Stimulated activated CD8-positive, alpha-beta memory T cell treated with anti-CD3 and anti-CD28 coated beads, Interleukin-7, amount 100 ng/mL, for 1 hour (primary cell): ENCODE results near the gene EFCAB11.

Experiments used
- DNase-seq, 2 donors: peaks; one replicate each; pipeline ENCODE4 v3.0.0-alpha.2; 2020; ENCODE audit warnings: low read depth in 2 of 2

The EFCAB11 gene

DNA sequence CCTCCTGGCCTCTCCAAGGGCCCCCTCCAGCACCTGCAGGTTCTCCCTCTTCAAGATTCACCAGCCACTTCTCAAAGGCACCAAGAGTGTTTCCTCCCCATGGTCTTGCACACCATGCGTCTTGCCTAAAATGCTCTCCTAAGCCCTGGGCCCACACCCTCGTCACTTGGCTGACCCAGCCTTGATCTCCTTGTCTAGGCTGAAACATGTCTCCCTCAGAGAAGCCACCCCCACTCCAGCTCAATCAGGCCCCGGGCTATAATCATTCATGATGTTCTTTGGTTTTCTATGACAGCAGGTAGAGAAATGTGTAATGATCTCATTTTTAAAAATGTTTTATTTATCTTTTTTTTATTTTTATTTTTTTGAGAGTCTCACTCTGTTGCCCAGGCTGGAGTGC is 88.1 kb downstream of the EFCAB11 start:
- no peak for DNase-seq

DNA sequence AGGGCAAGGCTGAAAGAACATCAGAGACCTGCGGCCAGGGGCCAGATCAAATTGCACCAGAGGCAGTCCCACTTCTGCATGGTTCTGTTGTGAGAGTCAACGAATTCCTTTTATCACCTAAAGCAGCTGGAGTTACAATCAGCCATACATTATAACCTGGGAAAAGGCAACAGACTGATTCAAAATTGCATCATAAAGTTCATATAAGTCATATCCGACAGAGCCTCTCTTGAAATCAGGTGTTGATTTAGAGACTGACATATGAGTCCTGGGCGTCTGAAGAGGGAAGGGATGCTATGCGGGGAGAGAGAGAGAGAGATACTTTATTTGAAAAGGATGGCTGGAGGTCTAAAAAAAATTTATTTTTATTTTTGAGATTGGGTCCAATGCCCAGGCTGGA is 89.4 kb downstream of the EFCAB11 start:
- no peak for DNase-seq

DNA sequence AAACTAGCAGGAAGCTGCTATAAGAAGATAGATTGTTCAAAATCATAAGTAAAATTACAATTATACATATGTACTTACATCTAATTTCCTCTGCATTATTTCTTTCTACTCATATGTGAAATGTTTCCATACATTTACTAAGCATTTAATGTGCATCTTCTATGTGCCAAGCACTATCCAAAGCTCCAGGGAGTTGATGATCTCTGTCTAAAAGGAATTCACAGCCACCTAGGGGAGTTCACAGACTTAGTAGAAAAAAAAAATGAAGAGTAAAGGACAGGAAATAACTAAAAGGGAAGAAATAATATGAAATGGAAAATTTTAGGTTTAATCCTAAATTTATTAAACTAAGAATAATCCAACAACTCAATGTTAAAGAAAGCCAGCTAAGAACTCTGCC is 91.7 kb downstream of the EFCAB11 start:
- no peak for DNase-seq

DNA sequence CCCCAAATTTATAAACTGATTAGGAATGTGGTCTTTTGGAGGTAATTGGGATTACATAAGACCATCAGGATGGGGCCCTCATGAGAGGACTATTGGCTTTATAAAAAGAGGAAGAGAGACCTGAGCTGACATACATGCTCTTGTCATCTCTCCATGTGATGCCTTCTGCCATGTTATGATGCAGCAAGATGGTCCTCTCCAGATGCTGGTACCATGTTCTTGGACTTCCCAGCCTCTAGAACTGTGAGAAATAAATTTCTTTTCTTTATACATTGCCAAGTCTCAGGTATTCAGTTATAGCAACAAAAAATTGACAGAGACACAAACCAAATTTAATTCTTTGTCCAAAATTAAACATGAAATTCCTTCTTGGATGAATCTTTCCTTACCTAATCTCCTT is 92.9 kb downstream of the EFCAB11 start:
- DNase-seq: no peak

DNA sequence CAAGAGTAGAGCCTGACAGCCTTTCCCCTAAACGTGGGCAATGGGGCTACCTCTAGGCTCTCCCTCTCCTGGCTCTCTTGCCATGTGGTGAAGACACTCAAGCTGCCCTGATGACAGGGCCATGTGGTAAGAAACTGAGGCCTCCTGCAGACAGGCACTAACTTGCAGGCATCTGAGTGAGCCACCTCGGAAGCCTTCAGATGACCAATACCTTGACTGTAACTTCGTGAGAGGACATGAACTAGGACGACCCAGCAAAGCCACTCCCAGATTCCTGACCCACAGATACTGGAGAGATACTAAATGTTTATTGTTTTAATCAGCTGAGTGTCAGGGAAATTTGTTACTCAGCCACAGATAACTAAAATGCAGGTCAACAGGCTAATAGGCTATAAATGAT is 96.4 kb downstream of the EFCAB11 start:
- DNase-seq: no peak

DNA sequence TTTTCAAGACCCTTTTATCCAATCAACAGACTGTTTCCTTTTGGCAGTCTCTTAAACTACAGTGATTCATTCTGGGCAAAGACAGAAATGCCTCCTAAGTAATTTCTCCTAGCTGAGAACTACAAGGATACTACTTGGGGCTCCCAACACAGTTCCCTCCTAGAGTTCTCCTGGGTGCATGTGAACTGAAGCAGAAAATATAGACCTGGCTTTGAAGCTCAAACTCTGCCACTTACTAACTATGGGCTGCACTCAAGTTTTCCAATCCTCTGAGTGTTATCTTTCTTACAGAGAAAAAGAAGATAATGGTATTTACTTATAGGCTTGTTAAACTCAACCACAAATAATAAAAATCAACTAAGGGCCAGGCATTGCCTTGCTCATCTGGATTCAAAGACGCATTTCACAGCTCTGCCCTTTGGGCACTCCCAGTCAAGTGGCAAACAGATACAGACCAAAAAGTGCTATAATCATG is 97.6 kb downstream of the EFCAB11 start:
- no peak for DNase-seq

DNA sequence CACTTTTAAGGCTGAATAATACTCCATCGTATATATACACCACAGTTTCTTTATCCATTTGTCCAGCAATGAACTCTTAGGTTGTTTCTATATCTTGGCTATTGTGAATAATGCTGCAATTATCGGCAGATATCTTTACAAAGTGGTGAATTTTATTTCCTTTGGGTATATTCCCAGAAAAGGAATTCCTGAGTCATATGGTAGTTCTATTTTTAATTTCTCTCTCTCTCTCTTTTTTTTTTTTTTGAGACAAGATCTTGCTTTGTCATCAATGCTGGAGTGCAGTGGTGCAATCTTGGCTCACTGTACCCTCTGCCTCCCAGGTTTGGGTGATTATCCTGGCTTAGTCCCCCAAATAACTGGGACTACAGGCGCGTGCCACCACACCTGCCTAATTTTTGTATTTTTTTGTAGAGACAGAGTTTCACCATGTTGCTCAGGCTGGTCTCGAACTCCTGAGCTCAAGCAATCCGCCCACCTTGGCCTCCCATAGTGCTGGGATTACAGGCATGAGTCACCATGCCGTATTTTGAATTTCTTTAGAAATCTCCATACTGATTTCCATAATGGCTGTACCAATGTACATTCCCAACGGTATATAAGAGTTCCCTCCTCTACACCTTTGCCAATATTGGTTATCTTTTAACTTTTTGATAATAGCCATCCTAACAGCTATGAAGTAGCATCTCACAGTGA is 98.4 kb downstream of the EFCAB11 start:
- no peak for DNase-seq

DNA sequence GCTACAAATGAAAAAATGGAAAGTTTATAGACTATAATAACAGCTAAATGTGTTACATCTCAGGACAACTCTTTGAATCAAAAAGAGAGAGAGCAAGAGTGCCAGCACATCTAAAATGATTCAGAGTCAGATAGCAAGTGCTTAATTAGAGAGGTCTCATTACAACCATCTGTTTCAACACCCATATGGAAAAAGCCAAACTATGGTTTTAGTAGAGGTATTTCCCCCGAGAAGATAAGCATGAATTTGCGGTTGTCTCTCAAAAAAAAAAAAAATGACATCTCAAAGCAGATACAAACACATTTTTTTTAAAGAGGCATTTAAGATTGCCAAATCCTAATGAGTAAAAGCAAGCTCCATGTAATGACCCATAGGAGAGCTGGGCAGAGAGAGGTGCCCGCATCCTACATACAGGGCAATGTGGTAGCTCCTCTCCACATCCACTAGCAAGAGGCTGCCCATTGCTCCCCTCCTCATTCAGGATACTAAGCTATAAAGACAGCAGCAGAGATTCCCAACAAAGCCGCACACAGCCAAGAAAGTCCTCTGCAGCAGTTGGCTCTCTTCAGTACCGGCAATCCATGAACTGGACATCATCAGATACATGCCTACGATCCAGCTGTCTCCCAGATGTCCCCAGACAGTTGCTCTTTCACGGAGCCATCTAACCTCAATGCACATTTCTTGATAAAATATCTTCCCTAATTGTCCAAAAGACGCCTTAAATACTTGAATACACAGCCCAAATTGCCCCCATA is 100.4 kb downstream of the EFCAB11 start:
- no peak for DNase-seq

DNA sequence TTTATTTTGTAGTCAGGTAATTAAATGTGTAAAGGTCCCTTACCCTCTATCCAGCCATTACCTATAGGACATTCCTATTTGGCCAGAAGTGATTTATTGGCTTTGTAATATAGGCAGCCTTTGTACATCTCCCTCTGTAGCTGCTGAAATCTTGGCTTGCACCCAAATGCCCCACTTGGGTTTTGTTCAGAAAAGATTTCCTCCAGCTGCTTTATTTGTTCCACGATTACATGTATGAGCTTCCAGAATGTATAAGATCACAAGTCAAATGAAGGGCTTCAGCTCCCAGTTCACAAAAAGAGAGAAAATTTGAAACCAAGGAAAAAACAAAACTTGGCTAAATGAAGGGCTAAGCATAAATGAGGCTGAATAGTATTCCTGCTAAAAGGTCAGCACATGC is 103.4 kb downstream of the EFCAB11 start:
- DNase-seq: no peak

DNA sequence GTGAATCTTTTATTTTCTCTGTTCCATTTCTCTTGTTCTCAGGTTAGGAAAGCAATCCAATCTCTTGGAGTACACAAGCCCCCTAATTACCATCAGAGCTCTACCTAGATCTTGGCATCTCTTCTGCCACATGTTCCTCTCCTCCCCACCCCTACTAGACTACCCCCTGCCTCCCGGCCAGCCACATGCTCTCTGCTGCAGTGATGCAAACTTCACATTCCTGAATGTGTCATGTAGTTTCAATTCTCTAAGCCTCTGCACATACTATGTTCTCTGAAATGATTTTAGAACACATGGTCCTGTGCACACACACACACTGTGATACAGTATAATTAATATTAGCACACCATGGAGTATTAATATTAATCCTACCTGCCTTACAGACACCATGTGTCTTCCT is 104.6 kb downstream of the EFCAB11 start:
- no peak for DNase-seq

DNA sequence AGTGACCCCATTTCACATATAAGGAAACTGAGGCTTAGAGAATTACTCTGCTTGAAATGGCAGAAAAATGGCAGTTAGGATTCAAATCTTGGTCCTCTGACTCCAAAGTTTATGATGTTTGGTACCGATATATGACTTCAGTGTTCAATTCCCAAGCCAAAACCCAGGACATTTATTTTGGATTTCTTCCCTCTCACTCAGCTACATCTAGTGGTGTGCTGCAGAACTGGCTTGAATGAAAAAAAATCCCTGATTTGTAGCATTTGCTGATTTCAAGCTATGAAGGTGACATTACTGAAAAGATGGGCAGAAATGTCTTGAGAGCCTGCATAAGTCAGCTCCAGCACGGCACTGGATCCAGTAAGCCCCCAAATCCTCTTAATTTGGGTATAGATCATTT is 106.4 kb downstream of the EFCAB11 start:
- no peak for DNase-seq

DNA sequence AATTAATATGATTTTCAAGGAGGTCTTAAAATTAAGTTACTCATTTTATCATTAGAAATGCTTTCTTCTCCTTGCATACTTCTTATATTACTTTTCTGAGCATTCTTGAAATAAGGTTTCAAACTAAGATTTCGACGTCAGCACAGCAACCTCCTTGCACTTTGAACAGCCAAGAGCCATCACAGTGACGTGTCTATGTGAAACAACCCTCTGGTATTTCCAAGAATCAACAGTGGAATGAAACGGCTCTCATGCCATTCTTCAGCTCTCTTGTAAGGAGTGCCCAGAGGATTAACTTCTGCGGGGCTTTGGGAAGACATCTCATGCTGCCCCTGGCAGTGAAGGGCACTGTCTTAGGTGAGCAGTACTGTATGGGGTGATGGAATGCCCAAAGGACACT is 109.2 kb downstream of the EFCAB11 start:
- DNase-seq: no peak

DNA sequence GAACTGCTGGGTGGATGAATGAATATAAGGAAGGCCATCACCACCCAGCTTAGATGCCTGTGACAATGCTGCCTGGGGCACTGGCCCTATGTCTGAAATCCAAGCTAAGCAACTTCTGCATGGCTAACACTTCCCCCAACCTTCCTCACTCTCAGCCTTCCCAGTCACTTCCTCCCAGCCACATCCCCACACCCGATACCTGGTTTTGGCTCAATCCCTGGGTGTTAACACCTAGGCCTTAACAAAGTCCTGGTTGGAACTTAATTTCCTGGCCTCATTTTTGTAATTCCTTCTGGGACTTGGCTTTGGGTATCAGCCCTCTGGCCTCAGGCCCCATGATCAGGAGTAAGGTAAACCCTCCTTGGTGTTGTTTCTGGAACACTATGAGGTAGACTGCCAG is 110.0 kb downstream of the EFCAB11 start:
- DNase-seq: no peak

DNA sequence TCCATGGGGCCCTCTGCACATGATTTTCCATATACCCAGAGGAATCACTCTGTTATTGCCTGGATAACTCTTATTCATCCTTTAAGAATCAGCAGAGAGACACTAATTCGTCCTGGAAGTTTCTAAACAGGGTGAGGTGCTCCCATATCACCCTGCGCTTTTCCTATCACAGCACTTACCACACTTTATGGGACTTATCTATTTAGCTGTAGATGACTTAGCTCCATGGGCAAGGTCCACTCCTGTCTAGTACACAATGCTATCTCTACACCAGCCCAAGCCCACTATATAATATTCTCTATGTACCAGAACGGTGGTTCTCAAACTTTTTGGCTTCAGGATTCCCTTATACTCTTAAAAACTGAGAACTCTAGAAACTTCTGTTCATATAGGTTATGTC is 111.7 kb downstream of the EFCAB11 start:
- no peak for DNase-seq

DNA sequence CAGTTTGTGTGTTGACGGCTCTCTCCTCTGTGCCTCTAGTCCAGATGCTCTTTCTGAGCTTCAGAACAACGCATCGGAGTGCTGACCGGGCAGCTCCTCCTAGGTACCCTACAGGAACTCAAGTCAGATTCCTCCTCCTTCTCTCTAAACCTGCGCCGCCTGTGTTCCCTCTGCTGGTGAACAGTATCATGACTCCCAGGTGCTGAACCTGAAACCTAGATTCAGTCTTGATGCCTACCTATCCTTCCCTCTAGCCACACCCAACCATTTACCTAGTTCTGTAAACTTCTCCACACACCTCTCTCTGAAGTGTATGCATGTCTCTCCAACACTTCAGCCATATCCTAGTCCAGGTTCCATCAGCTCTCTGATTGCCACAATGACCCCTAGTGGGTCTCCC is 112.7 kb downstream of the EFCAB11 start:
- no peak for DNase-seq

DNA sequence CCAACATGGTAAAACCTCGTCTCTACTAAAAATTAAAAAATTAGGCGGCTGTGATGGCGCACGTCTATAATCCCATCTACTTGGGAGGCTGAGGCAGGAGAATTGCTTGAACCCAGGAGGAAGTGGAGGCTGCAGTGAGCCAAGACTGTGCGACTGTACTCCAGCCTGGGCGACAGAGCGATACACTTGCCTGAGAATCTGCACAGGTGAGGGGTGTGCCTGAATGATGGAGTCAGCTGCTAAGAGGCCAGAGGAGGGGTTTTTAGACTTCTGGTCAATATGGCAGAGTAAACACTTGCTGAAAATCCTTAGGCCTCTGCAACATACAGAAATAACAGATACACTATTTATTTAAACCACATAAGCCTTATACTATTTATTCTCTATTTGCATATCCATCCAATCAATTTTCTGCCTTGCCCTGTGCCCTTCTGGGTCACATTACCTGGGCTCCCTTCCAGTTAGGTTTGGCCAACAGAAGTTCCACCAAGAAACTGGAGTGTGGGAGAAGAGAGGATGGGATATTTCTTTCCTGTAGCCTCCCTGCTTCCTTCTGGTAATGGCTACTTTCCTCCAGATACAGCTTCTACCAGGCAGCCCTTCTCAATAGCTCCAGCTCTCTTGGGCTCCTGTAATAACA is 117.6 kb downstream of the EFCAB11 start:
- no peak for DNase-seq

DNA sequence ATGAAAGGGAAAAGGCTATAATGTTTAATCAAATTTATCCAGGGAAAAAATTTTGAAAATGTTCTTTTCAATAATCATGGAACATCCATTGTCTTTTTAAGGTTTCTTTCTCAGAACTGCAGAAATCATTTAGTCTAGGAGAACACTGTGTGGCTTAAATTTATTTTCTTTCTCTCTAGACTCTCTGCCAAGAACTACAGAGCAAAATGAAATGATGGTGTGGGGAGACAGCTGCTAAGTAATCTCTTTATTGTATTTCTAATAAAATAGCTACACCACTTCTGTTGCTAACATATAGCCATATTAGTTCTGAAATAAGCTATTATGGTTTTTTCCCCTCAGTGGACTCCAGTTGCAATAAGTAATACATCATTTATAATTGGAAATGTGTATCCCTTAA is 120.9 kb downstream of the EFCAB11 start:
- no peak for DNase-seq

DNA sequence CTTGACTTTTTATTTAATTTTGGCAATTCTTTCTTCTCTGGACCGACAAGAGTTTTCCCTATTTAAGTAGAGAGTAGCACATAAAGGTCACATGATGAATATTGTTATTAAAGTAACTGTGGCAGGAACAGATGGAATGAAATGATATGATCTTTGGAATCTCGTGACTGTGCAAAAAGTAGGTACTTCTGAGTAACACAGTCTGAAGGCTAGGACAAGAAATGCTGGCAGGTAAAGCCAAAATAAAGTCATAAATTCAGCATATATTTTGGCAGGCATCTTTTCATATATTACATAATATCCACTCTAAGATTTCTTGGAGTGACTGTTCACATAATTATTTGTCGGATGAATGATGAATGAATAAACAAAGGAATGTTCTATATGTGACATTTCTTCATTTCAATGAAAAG is 121.4 kb downstream of the EFCAB11 start:
- DNase-seq: no peak

DNA sequence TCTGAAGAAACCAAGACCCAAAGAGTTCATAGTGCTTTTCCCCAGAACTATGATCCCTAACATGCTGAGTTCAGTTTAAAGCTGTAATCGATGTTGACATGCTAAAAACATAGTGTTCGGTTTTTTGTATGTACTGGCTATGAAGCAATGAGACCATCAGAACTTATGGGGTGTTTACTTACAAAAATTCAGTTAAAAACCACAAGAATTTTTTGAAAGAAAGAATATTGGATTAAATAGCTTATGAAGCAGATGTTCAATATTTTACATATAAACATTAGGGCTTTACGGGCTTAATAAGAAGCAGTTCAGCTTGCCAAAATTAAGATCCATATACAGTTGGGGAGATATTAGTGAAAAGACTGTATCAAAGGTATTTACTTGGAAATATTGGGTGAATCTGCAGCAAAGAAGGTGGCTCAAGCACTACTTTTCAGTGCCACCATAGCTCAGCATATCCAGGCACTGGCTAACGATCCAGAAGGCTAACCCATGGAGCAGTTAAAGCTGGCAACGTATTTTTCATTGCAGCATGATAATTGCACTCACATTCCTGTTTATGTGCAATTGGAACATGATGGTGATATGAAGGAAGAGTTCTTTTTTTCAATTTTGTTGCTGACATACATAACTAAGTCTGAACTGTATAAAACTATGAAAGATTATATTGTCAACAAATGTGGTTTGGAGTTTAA is 125.9 kb downstream of the EFCAB11 start:
- no peak for DNase-seq

DNA sequence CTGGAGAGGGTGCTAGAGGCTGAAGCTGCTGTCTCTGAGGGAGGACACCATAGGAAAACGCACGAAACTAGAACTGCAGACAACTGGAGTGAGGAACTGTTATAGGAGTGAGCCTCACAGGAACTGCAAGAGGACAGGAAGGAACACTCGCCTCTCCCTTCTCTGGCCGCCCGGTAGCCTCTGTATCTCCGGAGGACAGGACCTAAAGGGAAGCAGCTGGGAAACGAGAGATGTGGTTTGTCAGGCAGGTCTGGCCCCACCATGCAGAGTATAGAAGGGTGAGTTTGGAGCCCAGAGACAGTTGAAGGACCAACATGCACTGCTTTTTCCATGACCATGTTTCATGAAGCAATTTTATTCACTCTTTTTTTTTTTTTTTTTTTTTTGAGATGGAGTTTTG is 127.3 kb downstream of the EFCAB11 start:
- no peak for DNase-seq

DNA sequence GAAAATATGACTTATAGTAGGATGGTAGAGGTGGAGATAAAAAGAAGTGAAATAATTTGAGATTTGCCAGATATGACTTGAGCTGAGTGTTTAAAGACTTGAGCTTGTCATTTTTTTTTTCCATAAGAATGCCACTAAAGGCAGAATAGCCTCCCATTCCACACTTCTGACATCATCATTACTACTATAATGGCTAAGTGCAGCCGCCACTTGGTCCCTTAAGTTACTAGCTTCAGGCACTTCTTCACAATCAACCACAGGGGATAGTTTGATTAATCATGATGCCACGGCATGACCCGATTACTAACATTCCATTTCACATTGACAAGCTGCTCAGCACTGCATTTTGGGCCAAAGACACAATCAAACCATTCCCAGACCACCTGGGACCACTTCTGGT is 127.9 kb downstream of the EFCAB11 start:
- DNase-seq: no peak

DNA sequence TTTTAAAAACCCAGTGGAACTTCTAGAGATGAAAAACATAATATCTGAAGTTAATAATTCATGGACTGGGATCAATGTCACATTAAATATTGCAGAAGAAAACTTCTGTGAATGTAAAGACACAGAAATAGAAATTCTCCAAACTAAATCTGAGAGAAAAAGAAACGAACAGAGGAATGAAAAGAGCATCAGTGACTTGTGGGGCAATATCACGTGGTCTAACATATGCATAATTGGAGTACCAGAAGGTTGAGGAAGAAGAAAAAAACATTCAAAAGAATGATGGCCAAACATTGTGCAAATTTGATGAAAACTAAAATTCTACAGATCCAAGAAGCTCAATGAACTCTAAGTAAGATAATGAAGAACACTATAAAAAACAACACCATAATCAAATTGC is 130.8 kb downstream of the EFCAB11 start:
- no peak for DNase-seq
